ENCODE results near the gene NUP93. TPM values are rescaled to one million over a fixed set of nuclear protein-coding genes. Genes with fewer than 3 reads are reported as not detected.

The NUP93 gene
- total RNA-seq, 4 donors from 2014 or later, result 38.2 to 46.5 (median 41.2) TPM

- Histone ChIP-seq H3K4me3 (no peak overlapping the region), H3K27me3 (no peaks in the 10 kb centered on the region), H3K4me1 (peaks cover 6 to 45% (median 18%) of the 10 kb centered on the region in 3 donors), H3K9me3 (no peaks in the 10 kb centered on the region), H3K27ac (no peak overlapping the region), H3K36me3 (no peaks in the 10 kb centered on the region)
- intact Hi-C loops (cut with DNase I), result no loop called here
- WGBS, 2 donors, result 86 to 100% methylated on average over 1 of the region's 1 CpG
- DNase-seq, result no peak
- TF ChIP-seq CTCF (IDR thresholded peaks at IDR 0.05) (no peak), POLR2A (IDR thresholded peaks at IDR 0.05) (no peak)
These were observed 1.9 kb upstream of the NUP93 start for GRCh38 chr16:56728027-56728426.

DNA sequence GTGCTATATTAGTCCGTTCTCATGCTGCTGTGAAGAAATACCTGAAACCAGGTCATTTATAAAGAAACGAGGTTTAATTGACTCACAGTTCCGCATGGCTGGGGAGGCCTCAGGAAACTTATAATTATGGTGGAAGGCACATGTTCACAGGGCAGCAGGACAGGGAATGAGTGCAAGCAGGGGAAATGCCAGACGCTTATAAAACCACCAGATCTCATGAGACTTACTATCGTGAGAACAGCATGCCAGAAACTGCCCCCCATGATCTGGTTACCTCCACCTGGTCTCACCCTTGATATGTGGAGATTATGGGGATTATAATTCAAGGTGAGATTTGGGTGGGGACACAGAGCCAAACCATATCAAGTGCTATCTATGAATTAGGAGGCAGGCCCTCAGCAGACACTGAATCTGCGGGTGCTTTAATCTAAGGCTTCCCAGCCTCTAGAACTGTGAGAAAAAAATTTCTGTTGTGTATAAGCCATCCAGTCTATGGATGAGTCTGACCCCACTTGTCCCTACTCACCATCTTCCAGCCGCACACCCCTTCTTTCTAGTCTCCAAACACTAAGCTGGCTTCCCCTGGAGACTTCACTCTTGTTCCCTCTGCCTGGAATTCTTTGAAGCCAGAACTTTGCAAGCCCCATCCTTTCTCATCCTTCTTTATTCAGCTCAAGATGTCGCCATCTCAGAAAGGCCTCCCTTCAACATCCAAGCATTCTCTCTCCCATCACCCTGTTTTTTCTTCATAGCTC is 772 bp upstream of the NUP93 start:
- TF ChIP-seq POLR2A (IDR thresholded peaks at IDR 0.05), result no peak
- no peak for TF ChIP-seq CTCF (IDR thresholded peaks at IDR 0.05)
- Histone ChIP-seq H3K27me3 (no peaks in the 10 kb centered on the region), H3K4me1 (peaks cover 6 to 45% (median 18%) of the 10 kb centered on the region in 3 donors), H3K36me3 (no peaks in the 10 kb centered on the region), H3K4me3 (peak overlapping the region; percentile 88 to 94 (median 92)), H3K27ac (peak overlapping the region; percentile 84 to 90 (median 88)), H3K9me3 (no peaks in the 10 kb centered on the region)
- intact Hi-C loops (cut with DNase I), result no loop called here
- 50 to 55% methylated on average over 8 of the region's 8 CpGs for WGBS, 2 donors
- no peak for DNase-seq

GRCh38 chr16:56732366-56732765 is 2.4 kb downstream of the NUP93 start:
- Histone ChIP-seq H3K36me3 (no peaks in the 10 kb centered on the region), H3K27ac (no peak overlapping the region), H3K4me3 (no peak overlapping the region), H3K27me3 (no peaks in the 10 kb centered on the region), H3K9me3 (no peaks in the 10 kb centered on the region), H3K4me1 (peaks cover 6 to 40% (median 18%) of the 10 kb centered on the region in 3 donors)
- TF ChIP-seq CTCF (IDR thresholded peaks at IDR 0.05) (no peak), POLR2A (IDR thresholded peaks at IDR 0.05) (no peak)
- intact Hi-C loops (cut with DNase I), result no loop called here
- DNase-seq, result no peak
- 82 to 84% methylated on average over 2 of the region's 2 CpGs for WGBS, 2 donors

- H3K4me1 ChIP-seq, result peaks cover 6 to 36% (median 18%) of the 10 kb centered on the region in 3 donors
- no peak overlapping the region for H3K4me3 ChIP-seq
- no peak overlapping the region for H3K27ac ChIP-seq
- no peaks in the 10 kb centered on the region for H3K27me3 ChIP-seq
- intact Hi-C loops (cut with DNase I), result no loop called here
- TF ChIP-seq CTCF (IDR thresholded peaks at IDR 0.05) (no peak), POLR2A (IDR thresholded peaks at IDR 0.05) (no peak)
- no peaks in the 10 kb centered on the region for H3K36me3 ChIP-seq
- DNase-seq, result no peak
- WGBS, 2 donors, result 81 to 92% methylated on average over 1 of the region's 1 CpG
- H3K9me3 ChIP-seq, result no peaks in the 10 kb centered on the region
These were observed 2.9 kb downstream of the NUP93 start for GRCh38 chr16:56732832-56733231.

DNA sequence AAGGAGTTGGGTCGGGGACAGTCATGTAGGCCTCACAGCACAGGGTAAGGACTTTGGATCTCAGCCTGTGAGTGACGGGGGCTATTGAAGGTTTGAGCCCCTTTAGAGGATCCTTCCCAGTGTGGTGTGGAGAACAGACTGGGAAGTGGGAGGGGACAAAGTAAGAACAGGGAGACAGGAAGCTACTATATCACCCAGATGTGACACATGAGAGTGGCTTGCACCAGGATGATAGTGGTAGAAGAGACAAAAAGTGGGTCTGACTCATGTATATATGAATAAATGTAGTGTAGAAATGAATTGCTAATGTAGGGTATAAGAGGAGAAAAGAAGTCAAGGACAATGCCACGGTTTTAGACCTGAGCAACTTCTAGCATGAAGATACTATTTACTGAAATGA is 4.5 kb downstream of the NUP93 start:
- Histone ChIP-seq H3K4me1 (peaks cover 0 to 22% (median 9%) of the 10 kb centered on the region in 3 donors), H3K36me3 (no peaks in the 10 kb centered on the region), H3K27ac (no peak overlapping the region), H3K9me3 (no peaks in the 10 kb centered on the region), H3K4me3 (no peak overlapping the region), H3K27me3 (no peaks in the 10 kb centered on the region)
- WGBS, 2 donors, result 88 to 89% methylated on average over 3 of the region's 3 CpGs
- intact Hi-C loops (cut with DNase I), result no loop called here
- no peak for TF ChIP-seq CTCF (IDR thresholded peaks at IDR 0.05)
- no peak for TF ChIP-seq POLR2A (IDR thresholded peaks at IDR 0.05)
- no peak for DNase-seq
